A549 (cell line): ENCODE data around the gene PTX3. TPM values are rescaled to one million over a fixed set of nuclear protein-coding genes. Genes with fewer than 3 reads are reported as not detected.

Experiments used
- ATAC-seq, 2 experiments: fragments of 200-7000 bp in 1 of 2; fragments of >200 bp in 1 of 2; cut with Nextera tagmentation in 1 of 2; cut with Tn5 transposase in 1 of 2; 3 replicates each; pipeline versions ENCODE4 v1.8.0 to v1.9.1; 2018 to 2020; ENCODE audit warnings: mild to moderate bottlenecking in 1 of 2, moderate library complexity in 1 of 2
- CTCF ChIA-PET: fragments of 300-600 bp; sonication (Branson Sonifier 250); formaldehyde crosslinking; extraction: SDS; loops from one replicate; lab custom pipeline; 2021; ENCODE audit warnings: antibody characterized with exemption, inconsistent platforms; lab: Yijun Ruan, JAX
- POLR2A ChIA-PET: fragments of 350-600 bp; formaldehyde crosslinking; extraction: SDS; loops from one replicate; lab custom pipeline; 2021; ENCODE audit warnings: antibody characterized with exemption, inconsistent platforms; lab: Yijun Ruan, JAX
- DNase-seq, 2 experiments: peaks; one replicate each; pipeline versions ENCODE4 v3.0.0 to v3.0.0-alpha.2; 2011 to 2016; ENCODE audit warnings: low read depth in 1 of 2, low spot score in 1 of 2
- FAIRE-seq: peaks from 2 replicates; lab custom pipeline; 2011; peaks lifted over from hg19 to GRCh38; lab: Jason Lieb, UNC
- H3K27ac ChIP-seq, 2 experiments: fragments of >200 bp; sonication (Bioruptor Twin); formaldehyde crosslinking; 3 replicates each; pipeline ENCODE4 v1.5.1; 2016 to 2017
- H3K4me1 ChIP-seq: fragments of >200 bp; sonication (Bioruptor Twin); formaldehyde crosslinking; 3 replicates; pipeline ENCODE4 v1.6.1; 2016
- H3K4me2 ChIP-seq: fragments of >200 bp; sonication (Bioruptor Twin); formaldehyde crosslinking; 3 replicates; pipeline ENCODE4 v1.6.1; 2016
- H3K4me3 ChIP-seq: fragments of >200 bp; sonication (Bioruptor Twin); formaldehyde crosslinking; 3 replicates; pipeline ENCODE4 v1.5.1; 2016
- H3K9me3 ChIP-seq: fragments of >200 bp; sonication (Bioruptor Twin); formaldehyde crosslinking; 3 replicates; pipeline ENCODE4 v1.6.1; 2016
- CBX2 ChIP-seq: fragments of 200-600 bp; sonication (generic); IDR thresholded peaks from 2 replicates; pipeline ENCODE4 v1.6.1; 2016; ENCODE audit warnings: low read depth, mild to moderate bottlenecking, borderline replicate concordance
- CEBPB ChIP-seq, 2 experiments: fragments of >200 bp in 1 of 2; sonication (Bioruptor Twin) in 1 of 2; formaldehyde crosslinking in 1 of 2; IDR thresholded peaks; 2 replicates each; pipeline ENCODE4 v1.6.1; 2012 to 2016
- CHD2 ChIP-seq: fragments of 150-350 bp; IDR thresholded peaks from 2 replicates; pipeline ENCODE4 v1.6.1; 2014; ENCODE audit warnings: low read length; ENCODE audit not compliant: partially characterized antibody
- CHD4 ChIP-seq: fragments of 200-600 bp; sonication (generic); IDR thresholded peaks from 2 replicates; pipeline ENCODE4 v1.6.1; 2016; ENCODE audit warnings: antibody characterized with exemption, mild to moderate bottlenecking, borderline replicate concordance
- EHMT2 ChIP-seq: fragments of 200-600 bp; sonication (generic); IDR thresholded peaks from 2 replicates; pipeline ENCODE4 v1.6.1; 2016; ENCODE audit warnings: antibody characterized with exemption, low read depth, mild to moderate bottlenecking, moderate library complexity
- FOSL2 ChIP-seq, 2 experiments: fragments of 450-650 bp in 1 of 2; fragments of >200 bp in 1 of 2; sonication (Bioruptor Twin) in 1 of 2; formaldehyde crosslinking; IDR thresholded peaks; 2 replicates each; pipeline versions ENCODE4 v1.5.0 to v1.6.1; 2016 to 2020; ENCODE audit warnings: mild to moderate bottlenecking in 1 of 2, moderate library complexity in 1 of 2
- HDAC2 ChIP-seq: fragments of 200-600 bp; sonication (generic); IDR thresholded peaks from 2 replicates; pipeline ENCODE4 v1.6.1; 2016
- HEYL ChIP-seq: fragments of 250-450 bp; sonication (Bioruptor Pico); IDR thresholded peaks from 2 replicates; pipeline ENCODE4 v1.8.0; 2021; ENCODE audit warnings: mild to moderate bottlenecking, moderate library complexity
- HOXA7 ChIP-seq: fragments of 250-450 bp; sonication (Bioruptor Pico); IDR thresholded peaks from 2 replicates; pipeline ENCODE4 v1.5.0; 2020; ENCODE audit warnings: mild to moderate bottlenecking, moderate library complexity
- HOXB13 ChIP-seq: fragments of 250-450 bp; sonication (Bioruptor Pico); IDR thresholded peaks from 2 replicates; pipeline ENCODE4 v1.5.0; 2020; ENCODE audit warnings: low read depth, mild to moderate bottlenecking, moderate library complexity
- KDM1A ChIP-seq: fragments of 200-600 bp; sonication (generic); IDR thresholded peaks from 2 replicates; pipeline ENCODE4 v1.6.1; 2016; ENCODE audit warnings: low read depth, mild to moderate bottlenecking
- NPAS2 ChIP-seq: fragments of 250-450 bp; sonication (Bioruptor Pico); IDR thresholded peaks from 2 replicates; pipeline ENCODE4 v1.8.0; 2022; ENCODE audit warnings: mild to moderate bottlenecking, moderate library complexity, borderline replicate concordance
- POLR2A ChIP-seq: IDR thresholded peaks from 2 replicates; pipeline ENCODE4 v1.6.1; 2012; ENCODE audit warnings: mild to moderate bottlenecking, low read length
- POLR2AphosphoS2 ChIP-seq: conservative IDR thresholded peaks from 2 replicates; pipeline ENCODE4 v1.6.1; 2012; ENCODE audit warnings: low read length, improper control_type of control experiment, inconsistent platforms
- RFX5 ChIP-seq: fragments of 450-650 bp; IDR thresholded peaks from 2 replicates; pipeline ENCODE4 v1.7.1; 2014; ENCODE audit warnings: antibody characterized with exemption, mild to moderate bottlenecking, moderate library complexity
- ZNF302 ChIP-seq: fragments of 250-450 bp; sonication (Bioruptor Pico); IDR thresholded peaks from 2 replicates; pipeline ENCODE4 v1.9.0; 2021; ENCODE audit warnings: inconsistent platforms, mild to moderate bottlenecking, moderate library complexity
- ZSCAN20 ChIP-seq: fragments of 250-450 bp; sonication (Bioruptor Pico); IDR thresholded peaks from 2 replicates; pipeline ENCODE4 v1.8.0; 2022; ENCODE audit warnings: mild to moderate bottlenecking, moderate library complexity
- WGBS: methylation state at CpG from one replicate; pipeline ENCODE4 v1.1.6; 2017; ENCODE audit errors: missing lambda C conversion rate; 5-methylcytosine and 5-hydroxymethylcytosine counted together
- polyA plus RNA-seq, 4 experiments: library from polyadenylated mRNA; depleted of rRNA in 3 of 4; stranded (reverse); fragments of >200 nt; fragmentation: RNase III in 1 of 4; extraction: RNeasy Plus Mini Kit Qiagen cat#74134 plus additional on column Dnase treatment in 1 of 4; gene quantifications; 2 replicates in 3 of 4; 3 replicates in 1 of 4; pipeline ENCODE4 v1.2.3, GENCODE V29; 2011 to 2017
- TF ChIP-seq, protein P1 (sequence below): fragments of 200-600 bp; sonication (generic); IDR thresholded peaks from 2 replicates; pipeline ENCODE4 v1.6.1; 2016; ENCODE audit warnings: antibody characterized with exemption, mild to moderate bottlenecking, moderate library complexity
- TF ChIP-seq, protein P2 (sequence below): fragments of 250-450 bp; sonication (Bioruptor Pico); IDR thresholded peaks from 2 replicates; pipeline ENCODE4 v1.5.0; 2021; ENCODE audit warnings: mild to moderate bottlenecking, moderate library complexity, borderline replicate concordance
- TF ChIP-seq, protein P3 (sequence below): fragments of 450-650 bp; IDR thresholded peaks from 2 replicates; pipeline ENCODE4 v1.6.1; 2014; ENCODE audit warnings: antibody characterized with exemption

Gene PTX3
- polyA plus RNA-seq, 2 of the 4 experiments (the other 2 are of a cell fraction) = 0.14 to 0.35 TPM

DNA sequence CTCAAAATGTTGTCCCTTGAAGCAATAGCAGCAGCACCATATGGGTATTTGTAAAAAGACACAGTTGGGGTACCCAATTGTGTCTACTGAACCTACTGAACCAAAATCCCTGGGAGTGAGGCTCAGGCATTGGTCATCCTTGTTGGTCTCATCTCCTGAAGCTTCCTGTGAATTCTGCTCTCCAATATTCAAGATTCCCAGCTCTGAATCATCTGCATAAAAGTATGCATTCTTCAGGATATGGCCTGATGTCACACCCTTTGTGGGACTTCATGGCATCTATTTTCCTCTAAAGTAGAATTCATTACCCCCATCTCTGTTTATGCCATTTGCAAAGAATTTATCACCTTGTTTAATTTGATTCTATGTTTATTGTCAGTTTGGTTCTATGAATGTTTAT is 13.3 kb upstream of the PTX3 start:
- H3K9me3 ChIP-seq = no peaks in the 10 kb centered on the region
- H3K27ac ChIP-seq = no peak overlapping the region
- no peaks in the 10 kb centered on the region for H3K4me1 ChIP-seq
- FAIRE-seq (no peak), ATAC-seq (no peak), DNase-seq (no peak)
- ChIA-PET CTCF (interaction anchor here (1.0 kb wide), 1 partner anchor 16 kb away, joined by 3 read pairs; no protein-coding TSS in a partner anchor), POLR2A (no interaction called here)
- no peak overlapping the region for H3K4me3 ChIP-seq
- H3K4me2 ChIP-seq = no peak overlapping the region
- TF ChIP-seq RFX5 (no peak), HDAC2 (no peak), POLR2A (no peak), KDM1A (no peak), ZSCAN20 (CRISPR knock-in tag) (no peak), CEBPB (IDR thresholded peaks at IDR 0.05) (no peak), CHD2 (no peak), HOXB13 (no peak), POLR2AphosphoS2 (no peak), NPAS2 (CRISPR knock-in tag) (no peak), HEYL (CRISPR knock-in tag) (no peak), ZNF302 (CRISPR knock-in tag) (no peak), CBX2 (no peak)
- TF ChIP-seq, protein P1, sequence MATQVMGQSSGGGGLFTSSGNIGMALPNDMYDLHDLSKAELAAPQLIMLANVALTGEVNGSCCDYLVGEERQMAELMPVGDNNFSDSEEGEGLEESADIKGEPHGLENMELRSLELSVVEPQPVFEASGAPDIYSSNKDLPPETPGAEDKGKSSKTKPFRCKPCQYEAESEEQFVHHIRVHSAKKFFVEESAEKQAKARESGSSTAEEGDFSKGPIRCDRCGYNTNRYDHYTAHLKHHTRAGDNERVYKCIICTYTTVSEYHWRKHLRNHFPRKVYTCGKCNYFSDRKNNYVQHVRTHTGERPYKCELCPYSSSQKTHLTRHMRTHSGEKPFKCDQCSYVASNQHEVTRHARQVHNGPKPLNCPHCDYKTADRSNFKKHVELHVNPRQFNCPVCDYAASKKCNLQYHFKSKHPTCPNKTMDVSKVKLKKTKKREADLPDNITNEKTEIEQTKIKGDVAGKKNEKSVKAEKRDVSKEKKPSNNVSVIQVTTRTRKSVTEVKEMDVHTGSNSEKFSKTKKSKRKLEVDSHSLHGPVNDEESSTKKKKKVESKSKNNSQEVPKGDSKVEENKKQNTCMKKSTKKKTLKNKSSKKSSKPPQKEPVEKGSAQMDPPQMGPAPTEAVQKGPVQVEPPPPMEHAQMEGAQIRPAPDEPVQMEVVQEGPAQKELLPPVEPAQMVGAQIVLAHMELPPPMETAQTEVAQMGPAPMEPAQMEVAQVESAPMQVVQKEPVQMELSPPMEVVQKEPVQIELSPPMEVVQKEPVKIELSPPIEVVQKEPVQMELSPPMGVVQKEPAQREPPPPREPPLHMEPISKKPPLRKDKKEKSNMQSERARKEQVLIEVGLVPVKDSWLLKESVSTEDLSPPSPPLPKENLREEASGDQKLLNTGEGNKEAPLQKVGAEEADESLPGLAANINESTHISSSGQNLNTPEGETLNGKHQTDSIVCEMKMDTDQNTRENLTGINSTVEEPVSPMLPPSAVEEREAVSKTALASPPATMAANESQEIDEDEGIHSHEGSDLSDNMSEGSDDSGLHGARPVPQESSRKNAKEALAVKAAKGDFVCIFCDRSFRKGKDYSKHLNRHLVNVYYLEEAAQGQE = no peak
- TF ChIP-seq, protein P2, sequence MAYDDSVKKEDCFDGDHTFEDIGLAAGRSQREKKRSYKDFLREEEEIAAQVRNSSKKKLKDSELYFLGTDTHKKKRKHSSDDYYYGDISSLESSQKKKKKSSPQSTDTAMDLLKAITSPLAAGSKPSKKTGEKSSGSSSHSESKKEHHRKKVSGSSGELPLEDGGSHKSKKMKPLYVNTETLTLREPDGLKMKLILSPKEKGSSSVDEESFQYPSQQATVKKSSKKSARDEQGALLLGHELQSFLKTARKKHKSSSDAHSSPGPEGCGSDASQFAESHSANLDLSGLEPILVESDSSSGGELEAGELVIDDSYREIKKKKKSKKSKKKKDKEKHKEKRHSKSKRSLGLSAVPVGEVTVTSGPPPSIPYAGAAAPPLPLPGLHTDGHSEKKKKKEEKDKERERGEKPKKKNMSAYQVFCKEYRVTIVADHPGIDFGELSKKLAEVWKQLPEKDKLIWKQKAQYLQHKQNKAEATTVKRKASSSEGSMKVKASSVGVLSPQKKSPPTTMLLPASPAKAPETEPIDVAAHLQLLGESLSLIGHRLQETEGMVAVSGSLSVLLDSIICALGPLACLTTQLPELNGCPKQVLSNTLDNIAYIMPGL = no peak
- TF ChIP-seq, protein P3, sequence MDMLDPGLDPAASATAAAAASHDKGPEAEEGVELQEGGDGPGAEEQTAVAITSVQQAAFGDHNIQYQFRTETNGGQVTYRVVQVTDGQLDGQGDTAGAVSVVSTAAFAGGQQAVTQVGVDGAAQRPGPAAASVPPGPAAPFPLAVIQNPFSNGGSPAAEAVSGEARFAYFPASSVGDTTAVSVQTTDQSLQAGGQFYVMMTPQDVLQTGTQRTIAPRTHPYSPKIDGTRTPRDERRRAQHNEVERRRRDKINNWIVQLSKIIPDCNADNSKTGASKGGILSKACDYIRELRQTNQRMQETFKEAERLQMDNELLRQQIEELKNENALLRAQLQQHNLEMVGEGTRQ = no peak

DNA sequence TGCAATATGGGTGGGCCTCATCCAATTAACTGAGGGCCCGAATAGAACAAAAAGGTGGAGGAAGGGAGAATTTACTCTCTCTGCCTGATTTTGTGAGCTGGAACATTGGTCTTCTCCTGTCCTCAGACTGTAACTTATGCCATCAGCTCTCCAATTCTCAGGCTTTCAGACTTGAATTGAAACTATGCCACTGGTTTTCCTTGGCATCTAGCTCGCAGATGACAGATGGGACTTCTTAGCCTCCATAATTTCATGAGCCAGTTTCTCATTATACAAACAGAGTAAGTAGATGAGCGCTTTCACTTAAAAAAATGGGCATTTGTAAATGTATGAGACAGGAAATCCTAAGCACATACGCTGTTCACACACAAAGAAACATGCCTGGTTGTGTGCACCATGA is 8.7 kb upstream of the PTX3 start:
- CTCF ChIA-PET = interaction anchor here (0.9 kb wide), 1 partner anchor 262 kb away, joined by 3 read pairs; no protein-coding TSS in a partner anchor
- Histone ChIP-seq H3K9me3 (no peaks in the 10 kb centered on the region), H3K4me2 (no peak overlapping the region), H3K4me1 (no peaks in the 10 kb centered on the region), H3K4me3 (no peak overlapping the region), H3K27ac (no peak overlapping the region)
- POLR2A ChIA-PET = no interaction called here
- 61% methylated on average over 4 of the region's 4 CpGs for WGBS
- ATAC-seq (no peak), FAIRE-seq (no peak), DNase-seq (no peak)
- TF ChIP-seq, protein P2 = no peak
- TF ChIP-seq EHMT2 (no peak), FOSL2 (IDR thresholded peaks at IDR 0.05) (no peak), FOSL2 (CRISPR knock-in tag; IDR thresholded peaks at IDR 0.05) (no peak), HOXA7 (CRISPR knock-in tag) (no peak), CHD4 (no peak)
- TF ChIP-seq, protein P1 = no peak
